Pancreas (tissue), 10 donors: ENCODE measurements around the gene CBFA2T2. TPM values are rescaled to one million over a fixed set of nuclear protein-coding genes. Genes with fewer than 3 reads are reported as not detected.

Experiments
- ATAC-seq, 4 donors: fragments of 200-7000 bp; cut with Tn5 transposase; one replicate each; pipeline versions ENCODE4 v1.8.0 to v1.9.1; 2020; ENCODE audit warnings: mild to moderate bottlenecking in 4 of 4, moderate library complexity in 4 of 4
- DNase-seq, 6 donors: peaks; one replicate each; pipeline ENCODE4 v3.0.0-alpha.2; 2020
- FAIRE-seq: peaks from 2 replicates; lab custom pipeline; 2012; peaks lifted over from hg19 to GRCh38; lab: Jason Lieb, UNC
- H3K27ac ChIP-seq, 4 donors: fragments of 200-600 bp; sonication (generic); 1 replicate in 3 of 4; 2 replicates in 1 of 4; pipeline versions ENCODE4 v1.5.0 to v1.8.0; 2020
- H3K27me3 ChIP-seq, 4 donors: fragments of 200-600 bp; one replicate each; pipeline ENCODE4 v1.8.0; 2021
- H3K36me3 ChIP-seq, 3 donors: fragments of 200-600 bp; sonication (generic) in 1 of 3; one replicate each; pipeline versions ENCODE4 v1.5.0 to v1.8.0; 2020 to 2021
- H3K4me1 ChIP-seq, 3 donors: fragments of 200-600 bp; one replicate each; pipeline ENCODE4 v1.8.0; 2021
- H3K4me3 ChIP-seq, 4 donors: fragments of 200-600 bp; sonication (generic) in 2 of 4; one replicate each; pipeline versions ENCODE4 v1.5.0 to v1.8.0; 2020 to 2021
- H3K9me3 ChIP-seq, 4 donors: fragments of 200-600 bp; one replicate each; pipeline ENCODE4 v1.8.0; 2021
- WGBS, 2 donors: extraction: QIAGEN DNeasy Blood & Tissue Kit; methylation state at CpG; one replicate each; pipeline ENCODE4 v1.1.7; 2013; 5-methylcytosine and 5-hydroxymethylcytosine counted together
- intact Hi-C, 3 donors: fragments of 100-400 bp; cut with DNase I; formaldehyde crosslinking; loops; one replicate each; pipeline versions ENCODE4 v1.11.1 to v1.14.2; 2022
- polyA plus RNA-seq, 2 donors: library from polyadenylated mRNA; stranded (reverse); fragments of 200-250 nt; gene quantifications; one replicate each; pipeline ENCODE4 v1.2.3, GENCODE V29; 2013
- total RNA-seq, 6 donors: library from RNA; stranded (reverse); fragmentation: NEBNext Ultra II Directional in 4 of 6; extraction: Animal tissue kit (Norgen Biotek cat#: 25700) in 4 of 6; gene quantifications; one replicate each; pipeline versions ENCODE4 v1.2.1 to v1.2.4, GENCODE V29; 2021 to 2023
- TF ChIP-seq, protein P1 (sequence below), 4 donors: fragments of 200-600 bp; sonication (generic) in 3 of 4; IDR thresholded peaks; one replicate each; pipeline versions ENCODE4 v1.5.0 to v1.8.0; 2021; ENCODE audit warnings: antibody characterized with exemption in 4 of 4
- donor health status: healthy with polysubstance abuse.
- donor health status: DM: no; HTN: no; CAD: no; lungs with moderate emphysema.
- donor health status: DM: no; HTN: no; CAD: no.
- donor health status: control.
- donor health status: control.
- donor health status: Bipolar disorder and iron deficiency.
- donor health status: DM: yes; HTN: yes; CAD: no.
- donor health status: DM: no; HTN: no; CAD: no.
- donor health status: DM: no; HTN: no; CAD: no.
- donor health status: DM: yes; HTN: yes; CAD: no.

Gene CBFA2T2
- total and polyA plus RNA-seq, 8 donors = 4.7 to 11.6 (median 7.5) TPM

DNA sequence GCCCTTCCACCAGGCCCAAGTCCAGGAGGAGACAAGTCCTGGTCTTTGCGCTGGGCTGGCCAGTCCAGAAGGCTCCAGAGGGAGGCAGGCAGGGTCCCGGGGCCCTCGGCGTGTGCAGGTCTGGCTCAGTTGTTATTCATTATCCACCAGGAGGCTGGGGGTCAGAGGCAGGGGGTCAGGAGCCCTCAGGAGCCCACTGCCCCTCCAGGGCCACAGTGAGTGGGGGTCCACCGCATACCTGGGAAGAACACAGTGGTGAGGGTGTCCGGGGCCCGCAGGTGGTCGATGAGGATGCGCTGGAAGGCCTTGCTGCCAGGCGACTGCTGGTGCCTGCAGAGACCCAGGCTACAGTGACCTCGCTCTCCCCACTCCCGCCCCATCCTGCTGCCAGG is 167.8 kb downstream of the CBFA2T2 start:
- peaks cover 0 to 7% (median 0%) of the 10 kb centered on the region in 3 donors for H3K36me3 ChIP-seq
- H3K4me3 ChIP-seq = no peak overlapping the region
- H3K9me3 ChIP-seq = no peaks in the 10 kb centered on the region
- TF ChIP-seq, protein P1, sequence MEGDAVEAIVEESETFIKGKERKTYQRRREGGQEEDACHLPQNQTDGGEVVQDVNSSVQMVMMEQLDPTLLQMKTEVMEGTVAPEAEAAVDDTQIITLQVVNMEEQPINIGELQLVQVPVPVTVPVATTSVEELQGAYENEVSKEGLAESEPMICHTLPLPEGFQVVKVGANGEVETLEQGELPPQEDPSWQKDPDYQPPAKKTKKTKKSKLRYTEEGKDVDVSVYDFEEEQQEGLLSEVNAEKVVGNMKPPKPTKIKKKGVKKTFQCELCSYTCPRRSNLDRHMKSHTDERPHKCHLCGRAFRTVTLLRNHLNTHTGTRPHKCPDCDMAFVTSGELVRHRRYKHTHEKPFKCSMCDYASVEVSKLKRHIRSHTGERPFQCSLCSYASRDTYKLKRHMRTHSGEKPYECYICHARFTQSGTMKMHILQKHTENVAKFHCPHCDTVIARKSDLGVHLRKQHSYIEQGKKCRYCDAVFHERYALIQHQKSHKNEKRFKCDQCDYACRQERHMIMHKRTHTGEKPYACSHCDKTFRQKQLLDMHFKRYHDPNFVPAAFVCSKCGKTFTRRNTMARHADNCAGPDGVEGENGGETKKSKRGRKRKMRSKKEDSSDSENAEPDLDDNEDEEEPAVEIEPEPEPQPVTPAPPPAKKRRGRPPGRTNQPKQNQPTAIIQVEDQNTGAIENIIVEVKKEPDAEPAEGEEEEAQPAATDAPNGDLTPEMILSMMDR (IDR thresholded peaks at IDR 0.05) = no peak
- intact Hi-C loops = loop anchor here in 1 of 3 donors (5.0 kb wide), 1 partner anchor 195 kb away; no protein-coding TSS in a partner anchor
- FAIRE-seq (no peak), DNase-seq (peak in 2 of 6 donors; percentile 12), ATAC-seq (no peak)
- 92 to 97% methylated on average over 12 of the region's 12 CpGs for WGBS, 2 donors
- peaks cover 22 to 25% (median 25%) of the 10 kb centered on the region in 3 donors for H3K4me1 ChIP-seq
- no peaks in the 10 kb centered on the region for H3K27me3 ChIP-seq
- H3K27ac ChIP-seq = no peak overlapping the region

DNA sequence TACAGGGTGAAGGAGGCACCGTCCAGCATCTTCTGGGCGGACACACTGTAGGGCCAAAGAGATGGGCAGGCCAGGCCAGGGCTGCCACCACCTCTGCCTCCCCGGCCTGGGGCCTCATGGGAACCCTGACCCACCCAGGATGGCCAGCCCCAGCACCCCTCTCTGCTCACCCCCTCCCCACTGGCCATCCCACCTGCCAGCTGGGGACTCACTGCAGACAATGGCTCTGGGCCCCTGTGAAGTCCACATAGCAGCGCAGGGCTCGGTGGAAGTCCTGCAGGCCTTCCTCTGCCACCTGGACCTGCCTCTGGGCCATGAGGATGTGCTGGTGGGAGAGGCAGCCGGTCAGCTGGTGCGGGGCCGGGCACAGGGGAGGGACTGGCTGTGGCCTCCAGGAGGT is 168.6 kb downstream of the CBFA2T2 start:
- FAIRE-seq (no peak), ATAC-seq (no peak), DNase-seq (peak in 2 of 6 donors; percentile 6 to 12)
- TF ChIP-seq, protein P1 (IDR thresholded peaks at IDR 0.05) = no peak
- Histone ChIP-seq H3K27me3 (no peaks in the 10 kb centered on the region), H3K4me1 (peaks cover 17 to 18% (median 17%) of the 10 kb centered on the region in 3 donors), H3K4me3 (no peak overlapping the region), H3K36me3 (peaks cover 0 to 7% (median 0%) of the 10 kb centered on the region in 3 donors), H3K9me3 (no peaks in the 10 kb centered on the region), H3K27ac (no peak overlapping the region)
- 91 to 95% methylated on average over 8 of the region's 8 CpGs for WGBS, 2 donors
- intact Hi-C loops = loop anchor here in 1 of 3 donors (5.0 kb wide), 1 partner anchor 196 kb away; no protein-coding TSS in a partner anchor

DNA sequence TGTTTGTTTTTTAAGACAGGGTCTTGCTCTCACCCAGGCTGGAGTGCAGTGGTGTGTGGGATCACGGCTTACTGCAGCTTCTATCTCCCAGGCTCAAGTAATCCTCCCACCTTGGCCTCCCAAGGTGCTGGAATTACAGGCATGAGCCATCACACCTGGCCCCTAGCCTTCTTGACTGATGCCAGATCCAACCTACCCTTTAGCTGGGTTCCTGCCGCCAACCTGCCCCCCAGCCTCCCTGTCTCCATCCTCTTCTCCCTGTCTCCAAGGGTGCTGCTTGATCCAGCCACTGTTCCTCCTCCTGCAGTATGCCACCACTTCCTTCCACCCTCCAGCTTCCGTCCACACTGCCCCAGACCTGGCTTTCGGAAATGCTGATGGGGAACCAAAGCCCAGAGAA is 169.0 kb downstream of the CBFA2T2 start:
- peaks cover 13% of the 10 kb centered on the region in 3 donors for H3K4me1 ChIP-seq
- H3K4me3 ChIP-seq = no peak overlapping the region
- 96 to 100% methylated on average over 3 to 4 of the region's 4 CpGs for WGBS, 2 donors
- DNase-seq = no peak
- no peaks in the 10 kb centered on the region for H3K27me3 ChIP-seq
- H3K9me3 ChIP-seq = no peaks in the 10 kb centered on the region
- TF ChIP-seq, protein P1 (IDR thresholded peaks at IDR 0.05) = no peak
- H3K27ac ChIP-seq = no peak overlapping the region
- peaks cover 0 to 7% (median 0%) of the 10 kb centered on the region in 3 donors for H3K36me3 ChIP-seq
- no peak for ATAC-seq
- intact Hi-C loops = loop anchor here in 1 of 3 donors (5.0 kb wide), 1 partner anchor 197 kb away; no protein-coding TSS in a partner anchor
- no peak for FAIRE-seq

DNA sequence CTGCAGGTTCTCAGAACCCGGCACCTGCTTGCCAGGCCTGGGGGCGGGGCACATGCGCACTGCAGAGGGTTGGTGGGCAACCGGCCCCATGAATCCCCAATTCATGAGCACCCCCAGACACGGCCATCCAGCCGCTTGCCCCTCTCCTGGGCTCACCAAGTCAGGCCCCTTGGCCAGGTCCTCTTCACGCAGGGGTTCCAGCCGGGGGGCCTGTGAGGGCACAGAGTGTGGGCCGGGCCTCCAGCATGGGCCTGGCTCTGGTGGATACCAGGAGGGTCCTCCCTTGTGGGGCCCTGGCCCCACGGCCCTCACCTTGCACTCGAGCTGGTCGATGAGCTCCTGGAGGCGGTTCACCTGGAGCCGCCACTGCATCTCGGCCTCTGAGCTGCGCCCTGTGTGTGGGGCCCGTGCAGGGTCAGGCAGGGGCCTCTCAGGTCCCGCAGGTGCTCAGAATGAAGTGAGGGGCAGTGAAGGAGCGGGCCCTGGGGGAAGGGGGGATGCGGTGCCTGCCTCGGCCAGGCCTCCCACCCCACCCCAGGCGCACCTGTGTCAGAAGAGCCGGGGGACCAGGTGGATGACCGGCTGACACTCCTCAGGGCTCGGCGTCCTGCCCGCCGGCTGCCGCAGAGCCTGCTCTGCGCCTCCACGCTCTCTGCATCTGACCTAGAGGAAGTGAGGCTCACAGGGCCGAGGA is 169.6 kb downstream of the CBFA2T2 start:
- Histone ChIP-seq H3K4me3 (no peak overlapping the region), H3K4me1 (peaks cover 8 to 15% (median 10%) of the 10 kb centered on the region in 3 donors), H3K27ac (no peak overlapping the region), H3K36me3 (peaks cover 0 to 7% (median 0%) of the 10 kb centered on the region in 3 donors), H3K27me3 (no peaks in the 10 kb centered on the region), H3K9me3 (no peaks in the 10 kb centered on the region)
- WGBS, 2 donors = 95 to 96% methylated on average over 30 to 32 of the region's 32 CpGs
- ATAC-seq = no peak
- intact Hi-C loops = loop anchor here in 2 of 3 donors (5.0 kb wide), 1 partner anchor 197 kb away; no protein-coding TSS in a partner anchor
- TF ChIP-seq, protein P1 (IDR thresholded peaks at IDR 0.05) = no peak
- peak in 2 of 6 donors; percentile 9 to 77 for DNase-seq
- FAIRE-seq = no peak
